Measurements from ENCODE around the gene TP53TG3B. TPM values are rescaled to one million over a fixed set of nuclear protein-coding genes. Genes with fewer than 3 reads are reported as not detected.
"Not testable (repeated sequence)": the region's sequence is repeated elsewhere in the genome, so short reads cannot be mapped to it uniquely, and the experiment has no call there.

Gene TP53TG3B
- not detected in 3 replicates for total RNA-seq (2021)
- not detected for Bru-seq, nascent RNA
- long read RNA-seq, experiment 1 = 0 reads
- long read RNA-seq, experiment 2 = 0 reads
- long read RNA-seq, experiment 3 = 0 reads

- DNase-seq (ENCODE audit: low spot score); H3K27me3 Mint-ChIP-seq (ENCODE audit: low read depth); ATAC-seq; H3K27ac Mint-ChIP-seq; H3K4me1 Mint-ChIP-seq; H3K9me3 Mint-ChIP-seq; POLR2A ChIA-PET; CTCF ChIA-PET; H3K36me3 Mint-ChIP-seq; H3K4me3 Mint-ChIP-seq: not testable (repeated sequence)
Measured at GRCh38 chr16:33360541-33360940, at the start of gene TP53TG3B. TSS of gene TP53TG3B (plus strand) at chr16:33360841. CDS start at chr16:33360909, 68 bp downstream.

DNA sequence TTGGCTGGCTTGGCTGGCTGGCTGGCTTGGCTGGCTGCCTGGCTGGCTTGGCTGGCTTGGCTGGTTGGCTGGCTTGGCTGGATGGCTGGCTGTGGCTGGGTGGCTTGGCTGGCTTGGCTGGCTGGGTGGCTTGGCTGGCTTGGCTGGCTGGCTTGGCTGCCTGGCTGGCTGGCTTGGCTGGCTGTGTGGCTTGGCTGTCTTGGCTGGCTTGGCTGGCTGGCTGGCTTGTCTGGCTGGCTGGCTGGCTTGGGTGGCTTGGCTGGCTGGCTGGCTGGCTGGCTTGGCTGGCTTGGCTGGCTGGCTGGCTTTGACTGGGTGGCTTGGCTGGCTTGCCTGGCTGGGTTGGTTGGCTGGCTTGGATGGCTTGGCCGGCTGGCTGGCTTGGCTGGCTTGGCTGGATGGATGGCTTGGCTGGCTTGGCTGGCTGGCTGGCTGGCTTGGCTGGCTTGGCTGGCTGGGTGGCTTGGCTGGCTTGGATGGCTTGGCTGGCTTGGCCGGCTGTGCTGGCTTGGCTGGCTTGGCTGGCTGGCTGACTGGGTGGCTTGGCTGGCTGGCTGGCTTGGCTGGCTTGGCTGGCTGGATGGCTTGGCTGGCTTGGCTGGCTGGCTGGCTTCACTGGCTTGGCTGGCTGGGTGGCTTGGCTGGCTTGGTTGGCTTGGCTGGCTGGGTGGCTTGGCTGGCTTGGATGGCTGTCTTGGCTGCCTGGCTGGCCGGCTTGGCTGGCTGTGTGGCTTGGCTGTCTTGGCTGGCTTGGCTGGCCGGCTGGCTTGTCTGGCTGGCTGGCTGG lies 24.2 kb upstream of the TP53TG3B start:
- ATAC-seq; H3K9me3 Mint-ChIP-seq; H3K27ac Mint-ChIP-seq; POLR2A ChIA-PET; H3K4me1 Mint-ChIP-seq; H3K4me3 Mint-ChIP-seq; H3K27me3 Mint-ChIP-seq (ENCODE audit: low read depth); H3K36me3 Mint-ChIP-seq; CTCF ChIA-PET: not testable (repeated sequence)
- peak; percentile 39 for DNase-seq (ENCODE audit: low spot score)

GRCh38 chr16:33337627-33338542 lies 22.8 kb upstream of the TP53TG3B start:
- H3K4me3 Mint-ChIP-seq = not testable (repeated sequence)
- peak; percentile 26 for DNase-seq (ENCODE audit: low spot score)

DNA sequence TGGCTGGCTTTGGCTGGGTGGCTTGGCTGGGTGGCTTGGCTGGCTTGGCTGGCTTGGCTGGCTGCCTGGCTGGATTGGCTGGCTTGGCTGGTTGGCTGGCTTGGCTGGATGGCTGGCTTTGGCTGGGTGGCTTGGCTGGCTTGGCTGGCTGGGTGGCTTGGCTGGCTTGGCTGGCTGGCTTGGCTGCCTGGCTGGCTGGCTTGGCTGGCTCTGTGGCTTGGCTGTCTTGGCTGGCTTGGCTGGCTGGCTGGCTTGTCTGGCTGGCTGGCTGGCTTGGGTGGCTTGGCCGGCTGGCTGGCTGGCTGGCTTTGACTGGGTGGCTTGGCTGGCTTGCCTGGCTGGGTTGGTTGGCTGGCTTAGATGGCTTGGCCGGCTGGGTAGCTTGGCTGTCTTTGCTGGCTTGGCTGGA lies 22.1 kb upstream of the TP53TG3B start:
- H3K27me3 Mint-ChIP-seq (ENCODE audit: low read depth); H3K36me3 Mint-ChIP-seq; H3K4me1 Mint-ChIP-seq; ATAC-seq; POLR2A ChIA-PET; H3K27ac Mint-ChIP-seq; H3K4me3 Mint-ChIP-seq; CTCF ChIA-PET; H3K9me3 Mint-ChIP-seq: not testable (repeated sequence)
- peak; percentile 13 for DNase-seq (ENCODE audit: low spot score)

More at GRCh38 chr16:33337627-33338542, 22.8 kb upstream of the TP53TG3B start:
- H3K4me1 Mint-ChIP-seq; ATAC-seq; H3K27ac Mint-ChIP-seq; H3K36me3 Mint-ChIP-seq; CTCF ChIA-PET; H3K9me3 Mint-ChIP-seq; H3K27me3 Mint-ChIP-seq (ENCODE audit: low read depth); POLR2A ChIA-PET: not testable (repeated sequence)

DNA sequence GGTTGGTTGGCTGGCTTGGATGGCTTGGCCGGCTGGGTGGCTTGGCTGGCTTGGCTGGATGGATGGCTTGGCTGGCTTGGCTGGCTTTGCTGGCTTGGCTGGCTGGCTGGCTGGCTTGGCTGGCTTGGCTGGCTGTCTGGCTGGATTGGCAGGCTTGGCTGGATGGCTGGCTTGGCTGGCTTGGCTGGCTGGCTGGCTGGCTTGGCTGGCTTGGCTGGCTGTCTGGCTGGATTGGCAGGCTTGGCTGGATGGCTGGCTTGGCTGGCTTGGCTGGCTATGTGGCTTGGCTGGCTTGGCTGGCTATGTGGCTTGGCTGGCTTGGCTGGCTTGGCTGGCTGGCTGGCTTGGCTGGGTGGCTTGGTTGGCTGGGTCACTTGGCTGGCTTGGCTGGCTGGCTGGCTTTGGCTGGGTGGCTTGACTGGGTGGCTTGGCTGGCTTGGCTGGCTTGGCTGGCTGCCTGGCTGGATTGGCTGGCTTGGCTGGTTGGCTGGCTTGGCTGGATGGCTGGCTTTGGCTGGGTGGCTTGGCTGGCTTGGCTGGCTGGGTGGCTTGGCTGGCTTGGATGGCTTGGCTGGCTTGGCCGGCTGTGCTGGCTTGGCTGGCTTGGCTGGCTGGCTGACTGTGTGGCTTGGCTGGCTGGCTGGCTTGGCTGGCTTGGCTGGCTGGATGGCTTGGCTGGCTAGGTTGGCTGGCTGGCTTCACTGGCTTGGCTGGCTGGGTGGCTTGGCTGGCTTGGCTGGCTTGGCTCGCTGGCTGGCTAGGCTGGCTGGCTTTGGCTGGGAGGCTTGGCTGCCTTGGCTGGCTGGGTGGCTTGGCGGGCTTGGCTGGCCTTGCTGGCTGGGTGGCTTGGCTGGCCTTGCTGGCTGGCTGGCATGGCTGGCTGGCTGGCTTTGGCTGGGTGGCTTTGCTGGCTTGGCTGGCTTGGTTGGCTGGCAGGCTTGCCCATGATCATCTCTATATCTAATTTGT lies 21.3 kb upstream of the TP53TG3B start:
- H3K9me3 Mint-ChIP-seq; POLR2A ChIA-PET; CTCF ChIA-PET; H3K4me1 Mint-ChIP-seq; H3K27ac Mint-ChIP-seq; H3K27me3 Mint-ChIP-seq (ENCODE audit: low read depth); H3K4me3 Mint-ChIP-seq; H3K36me3 Mint-ChIP-seq; ATAC-seq: not testable (repeated sequence)
- peak; percentile 20 for DNase-seq (ENCODE audit: low spot score)

Other genes starting within 250 kb of the TP53TG3B start
- not detected in 3 replicates for gene TP53TG3C, start 166.6 kb upstream of the TP53TG3B start, total RNA-seq (2021)
- not detected in 3 replicates for gene TP53TG3E, start 56.5 kb upstream of the TP53TG3B start, total RNA-seq (2021)
- gene TP53TG3F, start 98.8 kb downstream of the TP53TG3B start, total RNA-seq (2021) = not detected in 3 replicates

Data from WTC11 (cell line).